SHP77 (cell line): ENCODE measurements around the gene HS3ST4.

ENCODE experiments used
- DNase-seq, 2 experiments: peaks; one replicate each; lab custom pipeline; 2025; lab: John Stamatoyannopoulos, UW

The HS3ST4 gene

GRCh38 chr16:25895380-25895779 is 203.6 kb downstream of the HS3ST4 start:
- DNase-seq = no peak

GRCh38 chr16:25896411-25896810 is 204.7 kb downstream of the HS3ST4 start:
- peak; percentile 26 to 37 for DNase-seq

- DNase-seq = no peak
Measured at GRCh38 chr16:25897702-25898101, 205.9 kb downstream of the HS3ST4 start.

- no peak for DNase-seq
Measured at GRCh38 chr16:25905810-25906209, 214.1 kb downstream of the HS3ST4 start.

GRCh38 chr16:25910971-25911370 is 219.2 kb downstream of the HS3ST4 start:
- DNase-seq = no peak

- no peak for DNase-seq
Measured at GRCh38 chr16:25912321-25912720, 220.6 kb downstream of the HS3ST4 start.

GRCh38 chr16:25914357-25914962 is 222.7 kb downstream of the HS3ST4 start:
- no peak for DNase-seq

GRCh38 chr16:25916037-25916436 is 224.3 kb downstream of the HS3ST4 start:
- no peak for DNase-seq

GRCh38 chr16:25922438-25922837 is 230.7 kb downstream of the HS3ST4 start:
- DNase-seq = peak; percentile 58 to 74

- DNase-seq = no peak
Measured at GRCh38 chr16:25925421-25925820, 233.7 kb downstream of the HS3ST4 start.

GRCh38 chr16:25931473-25932035 is 239.8 kb downstream of the HS3ST4 start:
- DNase-seq = no peak

GRCh38 chr16:25941800-25942499 is 250.2 kb downstream of the HS3ST4 start:
- no peak for DNase-seq

- peak in 1 of 2 experiments; percentile 11 for DNase-seq
Measured at GRCh38 chr16:25950586-25951281, 259.0 kb downstream of the HS3ST4 start.

- DNase-seq = no peak
Measured at GRCh38 chr16:25951999-25952398, 260.2 kb downstream of the HS3ST4 start.

- DNase-seq = no peak
Measured at GRCh38 chr16:25952983-25953382, 261.2 kb downstream of the HS3ST4 start.

- no peak for DNase-seq
Measured at GRCh38 chr16:25957707-25958106, 265.9 kb downstream of the HS3ST4 start.

GRCh38 chr16:25959221-25959620 is 267.5 kb downstream of the HS3ST4 start:
- no peak for DNase-seq

GRCh38 chr16:25966172-25967097 is 274.7 kb downstream of the HS3ST4 start:
- no peak for DNase-seq

GRCh38 chr16:25977121-25977520 is 285.4 kb downstream of the HS3ST4 start:
- DNase-seq = no peak

- no peak for DNase-seq
Measured at GRCh38 chr16:25978218-25978617, 286.5 kb downstream of the HS3ST4 start.

- DNase-seq = peak; percentile 92 to 96
Measured at GRCh38 chr16:25988084-25988483, 296.3 kb downstream of the HS3ST4 start.

- no peak for DNase-seq
Measured at GRCh38 chr16:25988882-25989281, 297.1 kb downstream of the HS3ST4 start.
